A673 (cell line): Measurements from ENCODE around the gene SLC19A1.

Experiments used
- CTCF ChIP-seq: fragments of 300-800, 200-600 bp; sonication (generic); conservative IDR thresholded peaks from 2 replicates; pipeline ENCODE4 v1.5.1; 2017; ENCODE audit warnings: low read depth, mild to moderate bottlenecking, antibody characterized with exemption, low read length, moderate library complexity, mixed read lengths
- EZH2 ChIP-seq: fragments of 200-600 bp; sonication (generic); IDR thresholded peaks from 2 replicates; pipeline ENCODE4 v1.6.1; 2017; ENCODE audit warnings: borderline replicate concordance, low read depth, mild to moderate bottlenecking, mixed read lengths, antibody characterized with exemption, low read length; ENCODE audit not compliant: poor library complexity, severe bottlenecking

- no peak for TF ChIP-seq CTCF
- TF ChIP-seq EZH2 = no peak
Observed at GRCh38 chr21:45476582-45476981, 65.7 kb downstream of the SLC19A1 start.
